ENCODE results near the gene RIMBP2.

DNA sequence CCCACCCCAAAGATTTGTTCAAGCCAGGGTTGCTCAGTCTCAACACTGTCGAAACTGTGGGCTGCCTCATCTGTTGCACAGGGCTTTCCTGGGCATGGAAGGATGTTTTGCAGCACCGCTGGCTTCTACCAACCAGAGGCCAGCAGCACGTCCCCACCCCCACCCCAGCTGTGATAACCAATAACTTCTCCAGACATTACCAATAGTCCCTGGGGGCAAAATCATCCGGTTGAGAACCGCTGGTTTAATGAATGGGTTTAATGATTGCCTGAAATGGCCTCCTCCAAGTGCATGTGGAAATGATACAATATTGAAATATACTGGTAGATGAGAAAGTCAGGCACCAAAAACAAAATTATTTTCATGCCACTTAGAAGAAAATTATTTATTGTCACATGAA is 44.5 kb downstream of the RIMBP2 start:
- TF ChIP-seq, protein P1, sequence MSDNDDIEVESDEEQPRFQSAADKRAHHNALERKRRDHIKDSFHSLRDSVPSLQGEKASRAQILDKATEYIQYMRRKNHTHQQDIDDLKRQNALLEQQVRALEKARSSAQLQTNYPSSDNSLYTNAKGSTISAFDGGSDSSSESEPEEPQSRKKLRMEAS (IDR thresholded peaks at IDR 0.05; ENCODE audit: low read depth) = no peak
- no peak for TF ChIP-seq TCF12 (IDR thresholded peaks at IDR 0.05)

Data from SK-N-SH (cell line).